B cell (primary cell): ENCODE results near the gene LIPM. TPM values are rescaled to one million over a fixed set of nuclear protein-coding genes. Genes with fewer than 3 reads are reported as not detected.

Experiments
- ATAC-seq: fragments of 200-7000 bp; cut with Tn5 transposase; one replicate; pipeline ENCODE4 v1.10.0; 2021; ENCODE audit warnings: low read depth, mild to moderate bottlenecking, moderate number of reproducible peaks, moderate library complexity
- CTCF ChIA-PET: fragments of 350-600 bp; sonication (Branson Sonifier 250); formaldehyde crosslinking; loops from one replicate; lab custom pipeline; 2021; ENCODE audit warnings: antibody characterized with exemption, inconsistent platforms; lab: Charles Lee
- POLR2A ChIA-PET: fragments of 350-600 bp; sonication (Branson Sonifier 250); formaldehyde crosslinking; loops from one replicate; lab custom pipeline; 2021; ENCODE audit warnings: antibody characterized with exemption; lab: Charles Lee
- DNase-seq: peaks from one replicate; pipeline ENCODE4 v3.0.0; 2013
- H2AFZ ChIP-seq: 2 replicates; pipeline ENCODE4 v1.6.1; 2012; ENCODE audit warnings: mild to moderate bottlenecking, low read depth, low read length; ENCODE audit not compliant: insufficient read depth, poor library complexity, severe bottlenecking
- H3K27ac ChIP-seq, 2 donors: 1 replicate in 1 of 2; 2 replicates in 1 of 2; pipeline ENCODE4 v1.5.1; 2012 to 2013; ENCODE audit warnings: low read length in 2 of 2, mild to moderate bottlenecking in 2 of 2, moderate library complexity in 1 of 2
- H3K27me3 ChIP-seq, 4 experiments: fragments of 200-600 bp in 1 of 4; sonication (generic) in 1 of 4; replicated peaks in 1 of 4; 1 replicate in 2 of 4; 2 replicates in 2 of 4; pipeline versions ENCODE4 v1.6.1 to v1.7.0; 2013 to 2016; ENCODE audit warnings: low read length in 3 of 4, mild to moderate bottlenecking in 2 of 4, mixed read lengths in 1 of 4, moderate library complexity in 1 of 4; ENCODE audit not compliant: insufficient read depth in 4 of 4, control insufficient read depth in 3 of 4; ENCODE audit errors: control extremely low read depth in 1 of 4
- H3K36me3 ChIP-seq, 2 experiments: replicated peaks in 1 of 2; 1 replicate in 1 of 2; 2 replicates in 1 of 2; pipeline versions ENCODE4 v1.6.1 to v1.7.1; 2013; ENCODE audit warnings: low read length in 1 of 2; ENCODE audit not compliant: insufficient read depth in 2 of 2, control insufficient read depth in 1 of 2; ENCODE audit errors: control extremely low read depth in 1 of 2, extremely low read depth in 1 of 2
- H3K4me1 ChIP-seq, 2 donors: fragments of 200-600 bp in 1 of 2; sonication (generic) in 1 of 2; 1 replicate in 1 of 2; 2 replicates in 1 of 2; pipeline versions ENCODE4 v1.5.1 to v1.6.1; 2013 to 2017; ENCODE audit warnings: low read length in 2 of 2; ENCODE audit not compliant: control insufficient read depth in 2 of 2, insufficient read depth in 2 of 2
- H3K4me2 ChIP-seq: replicated peaks from 2 replicates; pipeline ENCODE3; 2012; ENCODE audit warnings: mild to moderate bottlenecking, low read depth, low read length; ENCODE audit not compliant: poor library complexity, severe bottlenecking
- H3K4me3 ChIP-seq, 5 experiments: fragments of 200-600 bp in 1 of 5; sonication (generic) in 1 of 5; 1 replicate in 3 of 5; 2 replicates in 2 of 5; pipeline versions ENCODE4 v1.5.1 to v1.7.0; 2011 to 2016; ENCODE audit warnings: low read length in 4 of 5, mild to moderate bottlenecking in 4 of 5, low read depth in 2 of 5, control low read depth in 1 of 5, moderate library complexity in 1 of 5; ENCODE audit not compliant: insufficient read depth in 1 of 5; ENCODE audit errors: control extremely low read depth in 1 of 5, extremely low read depth in 1 of 5
- H3K79me2 ChIP-seq: fragments of 200-600 bp; sonication (generic); one replicate; pipeline ENCODE4 v1.6.0; 2016; ENCODE audit warnings: low read length; ENCODE audit not compliant: control insufficient read depth, insufficient read depth
- H3K9ac ChIP-seq: fragments of 200-600 bp; sonication (generic); 2 replicates; pipeline ENCODE4 v1.6.1; 2017; ENCODE audit warnings: mild to moderate bottlenecking, low read length, moderate library complexity
- H3K9me3 ChIP-seq, 3 donors: one replicate each; pipeline versions ENCODE4 v1.6.1 to v1.7.1; 2013; ENCODE audit warnings: low read length in 2 of 3; ENCODE audit not compliant: control insufficient read depth in 2 of 3, insufficient read depth in 1 of 3; ENCODE audit errors: control extremely low read depth in 1 of 3
- H4K20me1 ChIP-seq: 2 replicates; pipeline ENCODE4 v1.6.0; 2012; ENCODE audit warnings: mild to moderate bottlenecking, low read length; ENCODE audit not compliant: insufficient read depth, control insufficient read depth, poor library complexity, severe bottlenecking
- H3K27ac Mint-ChIP-seq: one replicate; pipeline ENCODE4 v1.8.0; 2021; ENCODE audit warnings: mixed read lengths
- H3K27me3 Mint-ChIP-seq: one replicate; pipeline ENCODE4 v1.8.0; 2021; ENCODE audit warnings: mixed read lengths
- H3K4me1 Mint-ChIP-seq: one replicate; pipeline ENCODE4 v1.8.0; 2021; ENCODE audit warnings: mixed read lengths
- H3K4me3 Mint-ChIP-seq: one replicate; pipeline ENCODE4 v1.8.0; 2021; ENCODE audit warnings: mixed read lengths
- H3K9me3 Mint-ChIP-seq: one replicate; pipeline ENCODE4 v1.8.0; 2022; ENCODE audit warnings: mixed read lengths; ENCODE audit not compliant: insufficient read depth
- EZH2 ChIP-seq: IDR thresholded peaks from 2 replicates; pipeline ENCODE4 v1.6.1; 2012; ENCODE audit warnings: borderline replicate concordance, low read depth, mild to moderate bottlenecking, moderate library complexity, low read length; ENCODE audit not compliant: insufficient read depth, poor library complexity, severe bottlenecking
- WGBS: methylation state at CpG from one replicate; pipeline ENCODE4 v1.1.5; 2013; ENCODE audit warnings: missing lambda C conversion rate; ENCODE audit not compliant: insufficient coverage; 5-methylcytosine and 5-hydroxymethylcytosine counted together
- intact Hi-C: fragments of 100-400 bp; cut with micrococcal nuclease; formaldehyde crosslinking; loops from one replicate; pipeline ENCODE4 v1.10.0; 2022
- polyA minus RNA-seq: library from RNA; depleted of rRNA, polyadenylated mRNA; stranded (reverse); fragments of >200 nt; gene quantifications from 2 replicates; pipeline ENCODE4 v1.2.3, GENCODE V29; 2012
- polyA plus RNA-seq: library from polyadenylated mRNA; depleted of rRNA; stranded (reverse); fragments of >200 nt; gene quantifications from 2 replicates; pipeline ENCODE4 v1.2.3, GENCODE V29; 2012
- total RNA-seq, 2 donors: library from RNA; stranded (reverse); fragments of 120-200 nt in 1 of 2; gene quantifications; 1 replicate in 1 of 2; 2 replicates in 1 of 2; pipeline versions ENCODE4 v1.2.3 to v1.2.4, GENCODE V29; 2013 to 2022
- TF ChIP-seq, protein P1 (sequence below): fragments of 200-600 bp; IDR thresholded peaks from one replicate; pipeline ENCODE4 v1.8.0; 2022; ENCODE audit warnings: antibody characterized with exemption, mild to moderate bottlenecking

The LIPM gene
- not detected in 2 replicates for total RNA-seq
- not detected for total RNA-seq (2013)
- not detected in 2 replicates for polyA plus RNA-seq
- polyA minus RNA-seq, result not detected in 2 replicates

DNA sequence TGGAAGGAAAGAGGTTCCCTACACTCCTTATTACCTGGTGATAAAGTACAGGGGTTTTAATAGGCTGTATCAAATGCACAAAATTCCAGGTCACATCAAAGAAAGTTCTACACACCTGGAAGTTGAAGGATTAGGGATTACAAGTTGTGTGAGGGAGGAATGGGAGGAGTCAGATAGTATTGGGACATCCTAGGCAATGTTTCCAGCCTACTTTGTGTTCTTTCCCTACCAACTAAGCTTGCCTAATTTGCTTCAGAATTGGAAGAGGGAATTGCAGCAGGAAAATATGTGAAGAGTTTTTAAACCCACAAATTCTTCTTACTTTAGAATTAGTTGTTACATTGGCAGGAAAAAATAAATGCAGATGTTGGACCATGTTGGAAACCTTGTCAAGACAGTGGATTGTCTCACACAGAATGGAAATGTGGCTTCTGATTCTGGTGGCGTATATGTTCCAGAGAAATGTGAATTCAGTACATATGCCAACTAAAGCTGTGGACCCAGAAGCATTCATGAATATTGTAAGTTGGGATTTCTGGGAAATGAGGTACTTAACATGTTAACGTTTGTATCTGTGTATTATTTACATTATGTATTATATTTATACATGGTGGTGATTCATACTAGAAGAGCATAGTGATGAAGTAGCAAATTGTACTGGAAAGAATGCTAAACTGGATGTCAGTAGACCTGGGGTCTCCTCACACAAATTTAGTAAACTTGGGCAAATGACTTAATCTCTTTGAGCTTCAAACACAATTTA is at the start of gene LIPM:
Gene LIPM, plus strand, starts transcription at position 208 of the 763 bp plus-strand sequence. Its CDS starts 167 bp downstream, at position 375.
- ATAC-seq (no peak), DNase-seq (no peak)
- H3K4me3 ChIP-seq, result no peak within 1 kb of the TSS
- intact Hi-C loops, result no loop called here
- H3K27ac Mint-ChIP-seq, result no peak within 1 kb of the TSS
- no peaks in the 10 kb centered on the region for H3K79me2 ChIP-seq
- peaks cover 4% of the 10 kb centered on the region for H3K27me3 Mint-ChIP-seq
- H3K9ac ChIP-seq, result no peak within 1 kb of the TSS
- no peak within 1 kb of the TSS for H2AFZ ChIP-seq
- no peaks in the 10 kb centered on the region for H3K9me3 Mint-ChIP-seq
- ChIA-PET CTCF (no interaction called here), POLR2A (no interaction called here)
- 80% methylated on average over 1 of the region's 2 CpGs for WGBS
- no peaks in the 10 kb centered on the region for H3K4me1 ChIP-seq
- no peaks in the 10 kb centered on the region for H3K4me1 Mint-ChIP-seq
- TF ChIP-seq, protein P1, sequence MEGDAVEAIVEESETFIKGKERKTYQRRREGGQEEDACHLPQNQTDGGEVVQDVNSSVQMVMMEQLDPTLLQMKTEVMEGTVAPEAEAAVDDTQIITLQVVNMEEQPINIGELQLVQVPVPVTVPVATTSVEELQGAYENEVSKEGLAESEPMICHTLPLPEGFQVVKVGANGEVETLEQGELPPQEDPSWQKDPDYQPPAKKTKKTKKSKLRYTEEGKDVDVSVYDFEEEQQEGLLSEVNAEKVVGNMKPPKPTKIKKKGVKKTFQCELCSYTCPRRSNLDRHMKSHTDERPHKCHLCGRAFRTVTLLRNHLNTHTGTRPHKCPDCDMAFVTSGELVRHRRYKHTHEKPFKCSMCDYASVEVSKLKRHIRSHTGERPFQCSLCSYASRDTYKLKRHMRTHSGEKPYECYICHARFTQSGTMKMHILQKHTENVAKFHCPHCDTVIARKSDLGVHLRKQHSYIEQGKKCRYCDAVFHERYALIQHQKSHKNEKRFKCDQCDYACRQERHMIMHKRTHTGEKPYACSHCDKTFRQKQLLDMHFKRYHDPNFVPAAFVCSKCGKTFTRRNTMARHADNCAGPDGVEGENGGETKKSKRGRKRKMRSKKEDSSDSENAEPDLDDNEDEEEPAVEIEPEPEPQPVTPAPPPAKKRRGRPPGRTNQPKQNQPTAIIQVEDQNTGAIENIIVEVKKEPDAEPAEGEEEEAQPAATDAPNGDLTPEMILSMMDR, result no peak
- no peak for TF ChIP-seq EZH2
- H3K27ac ChIP-seq, result no peak within 1 kb of the TSS
- H3K9me3 ChIP-seq, result no peaks in the 10 kb centered on the region
- no peaks in the 10 kb centered on the region for H4K20me1 ChIP-seq
- H3K27me3 ChIP-seq, result no peaks in the 10 kb centered on the region
- no peak within 1 kb of the TSS for H3K4me3 Mint-ChIP-seq
- H3K36me3 ChIP-seq, result no peaks in the 10 kb centered on the region
- H3K4me2 ChIP-seq, result no peak within 1 kb of the TSS

GRCh38 chr10:88754287-88754686 is 48.2 kb upstream of the LIPM start:
- intact Hi-C loops, result no loop called here
- H2AFZ ChIP-seq, result no peak overlapping the region

More at GRCh38 chr10:88754287-88754686, 48.2 kb upstream of the LIPM start:
- no peaks in the 10 kb centered on the region for H3K9me3 ChIP-seq
- H3K36me3 ChIP-seq, result no peaks in the 10 kb centered on the region
- ChIA-PET CTCF (no interaction called here), POLR2A (no interaction called here)
- Mint-ChIP-seq H3K27me3 (peaks cover 5% of the 10 kb centered on the region), H3K27ac (no peak overlapping the region), H3K4me3 (no peak overlapping the region), H3K4me1 (no peaks in the 10 kb centered on the region), H3K9me3 (no peaks in the 10 kb centered on the region)
- TF ChIP-seq, protein P1, result no peak
- no peak for TF ChIP-seq EZH2
- H3K4me3 ChIP-seq, result no peak overlapping the region
- DNase-seq, result no peak
- no peaks in the 10 kb centered on the region for H3K79me2 ChIP-seq
- no peaks in the 10 kb centered on the region for H3K27me3 ChIP-seq
- peaks cover 0 to under 1% of the 10 kb centered on the region in 2 donors for H3K4me1 ChIP-seq
- no peaks in the 10 kb centered on the region for H4K20me1 ChIP-seq
- H3K27ac ChIP-seq, result no peak overlapping the region
- no peak overlapping the region for H3K4me2 ChIP-seq
- no peak for ATAC-seq
- H3K9ac ChIP-seq, result no peak overlapping the region
